ENCODE results near the gene COL9A2. TPM values are rescaled to one million over a fixed set of nuclear protein-coding genes. Genes with fewer than 3 reads are reported as not detected.

COL9A2 gene
- total RNA-seq, 2 donors from 2014 or later: 4.0 to 6.5 TPM

- no peaks in the 10 kb centered on the region for H3K27me3 ChIP-seq
- H3K4me1 ChIP-seq: no peaks in the 10 kb centered on the region
- no peak overlapping the region for H3K9ac ChIP-seq (ENCODE audit: low read depth in 2 of 2, low read length in 2 of 2)
- no peak for TF ChIP-seq CTCF (IDR thresholded peaks at IDR 0.05)
- H3K27ac ChIP-seq: no peak overlapping the region
- H3K36me3 ChIP-seq: peaks cover 13% of the 10 kb centered on the region
- intact Hi-C loops (cut with DNase I): no loop called here
- no peaks in the 10 kb centered on the region for H3K9me3 ChIP-seq
- DNase-seq: no peak
- H3K4me3 ChIP-seq: no peak overlapping the region
These were observed 46.8 kb downstream of the COL9A2 start for GRCh38 chr1:40270152-40270834.

GRCh38 chr1:40268211-40268610 lies 48.9 kb downstream of the COL9A2 start:
- no peaks in the 10 kb centered on the region for H3K27me3 ChIP-seq
- H3K9me3 ChIP-seq: no peaks in the 10 kb centered on the region
- H3K4me3 ChIP-seq: no peak overlapping the region
- H3K27ac ChIP-seq: no peak overlapping the region
- no peak overlapping the region for H3K9ac ChIP-seq (ENCODE audit: low read depth in 2 of 2, low read length in 2 of 2)
- H3K36me3 ChIP-seq: peaks cover 13% of the 10 kb centered on the region
- no peak for DNase-seq
- no peaks in the 10 kb centered on the region for H3K4me1 ChIP-seq
- intact Hi-C loops (cut with DNase I): no loop called here
- TF ChIP-seq CTCF (IDR thresholded peaks at IDR 0.05): no peak

GRCh38 chr1:40267767-40268187 lies 49.3 kb downstream of the COL9A2 start:
- no peak for DNase-seq
- Histone ChIP-seq H3K4me1 (no peaks in the 10 kb centered on the region), H3K36me3 (peaks cover 13% of the 10 kb centered on the region), H3K4me3 (no peak overlapping the region), H3K9me3 (no peaks in the 10 kb centered on the region), H3K9ac (ENCODE audit: low read depth in 2 of 2, low read length in 2 of 2) (no peak overlapping the region), H3K27me3 (no peaks in the 10 kb centered on the region), H3K27ac (no peak overlapping the region)
- intact Hi-C loops (cut with DNase I): no loop called here
- TF ChIP-seq CTCF (IDR thresholded peaks at IDR 0.05): no peak

GRCh38 chr1:40266786-40267535 lies 50.1 kb downstream of the COL9A2 start:
- H3K4me1 ChIP-seq: no peaks in the 10 kb centered on the region
- peaks cover 13% of the 10 kb centered on the region for H3K36me3 ChIP-seq
- no peak overlapping the region for H3K27ac ChIP-seq
- intact Hi-C loops (cut with DNase I): no loop called here
- no peak overlapping the region for H3K4me3 ChIP-seq
- no peak overlapping the region for H3K9ac ChIP-seq (ENCODE audit: low read depth in 2 of 2, low read length in 2 of 2)
- DNase-seq: no peak
- H3K9me3 ChIP-seq: no peaks in the 10 kb centered on the region
- TF ChIP-seq CTCF (IDR thresholded peaks at IDR 0.05): no peak
- H3K27me3 ChIP-seq: no peaks in the 10 kb centered on the region

GRCh38 chr1:40265919-40266318 lies 51.2 kb downstream of the COL9A2 start:
- intact Hi-C loops (cut with DNase I): no loop called here
- Histone ChIP-seq H3K27ac (no peak overlapping the region), H3K4me1 (no peaks in the 10 kb centered on the region), H3K9ac (ENCODE audit: low read depth in 2 of 2, low read length in 2 of 2) (no peak overlapping the region), H3K27me3 (no peaks in the 10 kb centered on the region), H3K9me3 (no peaks in the 10 kb centered on the region), H3K4me3 (no peak overlapping the region), H3K36me3 (peaks cover 13% of the 10 kb centered on the region)
- no peak for TF ChIP-seq CTCF (IDR thresholded peaks at IDR 0.05)
- no peak for DNase-seq
